ENCODE results near the gene ZNF598.

ZNF598 gene

DNA sequence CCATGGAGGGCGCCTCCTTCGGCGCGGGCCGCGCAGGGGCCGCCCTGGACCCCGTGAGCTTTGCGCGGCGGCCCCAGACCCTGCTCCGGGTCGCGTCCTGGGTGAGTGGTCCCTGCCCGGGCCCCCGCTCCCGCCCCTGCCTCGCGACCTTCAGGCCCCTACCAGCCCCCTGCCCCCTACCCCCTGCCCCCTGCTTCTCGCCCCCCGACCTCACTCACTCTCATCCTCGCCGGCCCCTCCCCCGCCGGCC is 19.6 kb downstream of the ZNF598 start:
- DNase-seq: no peak

DNA sequence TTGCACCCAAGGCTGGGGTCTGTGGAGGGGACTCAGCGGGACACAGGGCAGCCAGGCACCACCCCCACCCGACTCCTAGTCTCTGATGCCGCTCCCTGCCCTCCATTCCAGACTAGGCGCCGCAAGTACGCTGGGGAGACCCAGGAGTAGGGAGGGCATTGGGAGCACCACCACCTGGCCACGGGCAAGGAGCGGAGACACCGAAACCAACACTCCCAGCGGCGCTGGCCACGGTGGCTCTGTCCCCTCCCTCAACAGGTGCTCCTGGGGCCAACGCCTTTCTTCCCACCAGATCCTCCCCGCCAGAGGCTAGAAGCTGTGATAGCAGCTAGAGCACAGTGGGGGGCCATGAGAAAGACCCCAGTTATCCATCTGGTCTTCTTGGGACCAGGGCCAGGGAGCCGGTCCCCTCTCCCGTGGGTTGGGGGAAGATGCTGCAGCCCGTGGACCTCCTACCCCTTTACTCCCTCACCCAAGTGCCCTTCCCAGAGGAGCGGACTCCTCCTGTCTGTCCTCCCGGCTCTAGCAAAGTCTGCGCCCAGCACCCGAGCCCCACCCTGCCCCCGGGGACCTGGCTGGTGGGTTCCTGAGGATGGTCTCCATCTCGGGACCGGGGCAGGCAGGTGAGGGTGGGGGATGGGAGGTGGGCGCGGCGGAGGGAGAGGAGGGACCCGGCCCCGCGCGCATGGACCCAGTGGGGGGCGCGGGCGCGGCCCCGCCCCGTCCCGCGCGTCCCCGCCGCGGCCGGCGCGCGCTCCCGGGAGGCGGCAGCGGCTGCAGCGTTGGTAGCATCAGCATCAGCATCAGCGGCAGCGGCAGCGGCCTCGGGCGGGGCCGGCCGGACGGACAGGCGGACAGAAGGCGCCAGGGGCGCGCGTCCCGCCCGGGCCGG is 20.2 kb downstream of the ZNF598 start, which contains the start of gene SYNGR3:
Gene SYNGR3 (plus strand): TSS at position 762 of the 892 bp plus-strand sequence. CDS start 133 bp downstream, outside the sequence.
- DNase-seq: peak; percentile 90

DNA sequence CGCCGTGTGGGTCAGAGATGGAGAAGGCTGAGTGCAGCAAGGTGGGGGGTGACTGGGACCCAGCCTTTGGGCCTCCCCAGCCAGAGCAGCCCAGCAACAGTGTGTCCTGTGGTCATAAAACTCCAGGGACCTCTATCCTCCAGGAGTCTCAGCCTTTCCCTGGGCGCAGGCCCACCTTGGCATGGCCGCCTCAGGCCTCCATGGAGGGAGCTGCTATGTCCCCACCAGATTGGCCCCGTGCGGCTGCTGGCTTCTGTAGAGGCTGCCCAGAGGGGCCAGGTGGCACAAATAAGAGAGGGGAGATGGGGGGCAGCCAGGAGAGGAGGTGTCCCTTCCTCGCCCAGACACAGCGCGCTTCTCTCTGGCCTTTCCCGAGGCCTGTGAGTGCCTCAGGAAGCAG is 22.4 kb downstream of the ZNF598 start:
- DNase-seq: no peak

DNA sequence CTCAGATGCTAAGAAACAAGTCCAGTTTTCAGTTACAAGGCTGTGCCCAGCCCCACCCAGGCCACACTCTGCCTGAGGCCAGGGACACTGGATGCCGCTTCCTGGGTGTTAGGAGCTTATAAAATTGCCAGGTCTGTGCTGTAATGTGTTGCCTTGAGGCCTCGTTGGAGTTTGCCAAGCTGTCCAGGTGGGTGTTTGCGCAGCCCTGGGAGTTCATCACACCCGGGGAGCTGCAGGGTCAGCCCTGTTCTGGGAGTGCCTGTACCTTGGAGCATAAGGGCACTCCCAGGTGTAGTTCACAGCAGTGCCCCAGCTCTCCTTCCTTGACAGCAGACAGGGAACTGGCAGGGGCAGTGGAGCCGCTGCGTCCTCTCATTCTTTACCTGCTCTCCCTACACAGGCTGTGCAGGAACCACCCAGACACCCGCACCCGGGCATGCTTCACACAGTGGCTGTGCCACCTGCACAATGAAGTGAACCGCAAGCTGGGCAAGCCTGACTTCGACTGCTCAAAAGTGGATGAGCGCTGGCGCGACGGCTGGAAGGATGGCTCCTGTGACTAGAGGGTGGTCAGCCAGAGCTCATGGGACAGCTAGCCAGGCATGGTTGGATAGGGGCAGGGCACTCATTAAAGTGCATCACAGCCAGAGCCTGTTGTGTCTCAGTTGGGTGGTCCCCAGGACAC is 24.0 kb downstream of the ZNF598 start:
- DNase-seq: no peak

DNA sequence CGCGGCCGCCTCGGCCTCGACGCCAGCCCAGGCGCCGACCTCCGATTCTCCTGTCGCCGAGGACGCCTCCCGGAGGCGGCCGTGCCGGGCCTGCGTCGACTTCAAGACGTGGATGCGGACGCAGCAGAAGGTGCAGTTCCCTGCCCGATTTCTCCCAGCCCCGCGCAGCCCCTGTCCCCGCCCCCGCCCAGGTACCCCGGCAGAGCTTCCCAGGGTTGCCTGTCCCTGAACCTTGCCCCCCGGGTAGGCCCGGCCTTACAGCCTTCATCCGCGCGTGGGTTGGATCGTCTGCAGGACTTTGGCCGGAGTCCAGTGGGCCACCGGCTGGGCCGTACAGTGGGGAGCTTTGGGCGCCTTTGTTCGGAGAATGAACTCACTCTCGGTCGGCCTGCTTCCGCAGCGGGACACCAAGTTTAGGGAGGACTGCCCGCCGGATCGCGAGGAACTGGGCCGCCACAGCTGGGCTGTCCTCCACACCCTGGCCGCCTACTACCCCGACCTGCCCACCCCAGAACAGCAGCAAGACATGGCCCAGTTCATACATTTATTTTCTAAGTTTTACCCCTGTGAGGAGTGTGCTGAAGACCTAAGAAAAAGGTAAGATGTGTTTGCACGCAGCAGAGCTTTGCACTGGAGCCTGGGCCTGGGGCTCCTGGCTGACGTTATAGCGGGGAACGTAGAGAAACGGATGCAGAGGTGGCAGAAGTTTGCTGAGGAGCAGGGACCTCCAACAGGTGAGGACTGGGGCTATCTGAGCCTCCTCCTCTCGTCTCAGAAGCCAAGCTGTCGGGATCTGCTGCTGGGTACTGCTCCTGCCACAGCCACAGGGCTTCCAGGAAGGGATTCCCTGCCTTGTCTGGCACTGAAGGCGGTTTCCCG is 25.0 kb downstream of the ZNF598 start:
- peak; percentile 74 for DNase-seq

DNA sequence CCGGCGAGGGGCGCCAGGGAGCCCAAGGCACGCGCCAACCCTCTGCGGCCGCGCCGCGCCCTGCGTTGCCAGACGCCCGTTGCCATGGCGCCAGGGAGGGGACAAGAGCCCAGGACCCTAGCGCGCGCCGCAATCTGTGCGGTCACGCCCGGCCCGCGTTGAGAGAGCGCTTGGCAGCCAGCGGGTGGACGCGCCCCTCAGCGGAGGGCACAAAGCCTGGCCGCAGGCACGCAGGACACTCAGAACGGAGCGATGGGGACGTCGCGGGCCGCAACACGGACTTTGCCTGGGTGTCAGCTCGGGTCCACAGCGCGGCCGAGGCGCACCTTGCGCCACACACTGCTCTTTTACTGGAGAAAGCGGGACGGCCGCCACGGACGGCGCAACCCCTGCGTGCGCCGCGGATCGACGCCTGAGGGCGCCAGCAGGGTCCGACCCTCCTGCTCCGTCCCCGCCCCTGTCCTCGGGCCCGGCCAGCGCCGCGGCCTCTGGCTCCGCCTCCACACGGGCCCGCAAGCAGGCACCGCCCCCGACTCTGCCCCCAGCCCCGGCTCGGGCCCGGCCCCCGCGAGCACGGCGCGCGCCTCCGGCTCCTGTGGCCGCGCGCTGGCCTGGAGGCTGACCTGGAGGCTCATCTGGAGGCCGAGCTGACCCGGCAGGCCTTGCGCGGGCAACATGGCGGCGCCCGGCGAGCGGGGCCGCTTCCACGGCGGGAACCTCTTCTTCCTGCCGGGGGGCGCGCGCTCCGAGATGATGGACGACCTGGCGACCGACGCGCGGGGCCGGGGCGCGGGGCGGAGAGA is 25.9 kb downstream of the ZNF598 start, which contains the start of gene GFER:
Gene GFER (plus strand): TSS at position 650 of the 803 bp plus-strand sequence. CDS start 26 bp downstream, at position 676.
- peak; percentile 98 for DNase-seq

DNA sequence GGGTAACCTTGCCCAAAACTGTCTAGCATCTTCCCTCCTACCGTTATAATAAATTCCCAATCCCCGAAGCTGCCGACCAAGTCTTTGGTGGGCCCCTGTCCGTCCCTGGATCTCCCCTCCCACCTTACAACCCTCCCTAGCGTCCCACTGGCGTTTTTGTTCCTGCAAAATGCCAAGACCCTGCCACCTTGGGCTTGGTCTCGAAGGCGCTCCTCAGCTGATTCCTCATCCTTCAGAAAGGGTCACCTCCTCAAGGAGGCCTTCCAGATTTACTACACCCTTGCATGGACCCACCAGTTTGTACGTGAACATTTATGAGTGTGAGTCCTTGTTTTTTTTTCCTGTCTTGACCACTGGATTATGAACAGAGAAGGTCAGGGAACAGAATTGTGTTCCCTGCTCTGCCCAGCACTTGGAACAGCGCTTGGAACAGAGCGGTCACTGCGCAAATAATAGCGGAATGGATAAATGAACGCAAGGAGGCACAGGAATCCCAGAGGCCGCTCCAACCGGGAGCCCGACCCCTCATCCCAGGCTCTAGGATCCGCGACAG is 26.6 kb downstream of the ZNF598 start:
- no peak for DNase-seq

DNA sequence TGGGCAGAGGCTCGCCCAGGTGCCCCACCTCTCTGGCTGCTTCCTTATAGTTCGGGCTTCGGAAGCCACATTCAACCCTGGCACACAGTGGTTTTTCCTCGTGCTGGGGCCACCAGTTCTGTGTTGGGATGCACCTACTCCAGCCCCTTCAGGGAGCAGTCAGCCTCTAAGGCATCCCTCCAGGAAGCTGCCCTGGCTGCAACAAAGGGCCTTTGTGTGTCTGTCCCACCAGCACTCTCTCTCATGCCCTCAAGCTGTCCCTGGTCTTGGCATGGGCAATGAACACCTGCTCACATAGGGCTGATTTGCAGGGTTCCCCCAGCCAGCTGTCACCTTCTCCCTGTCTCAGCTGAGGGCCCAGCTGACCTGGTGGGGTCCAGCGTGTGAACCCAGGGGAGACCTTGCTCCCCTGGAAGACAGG is 27.6 kb downstream of the ZNF598 start:
- DNase-seq: peak; percentile 91

DNA sequence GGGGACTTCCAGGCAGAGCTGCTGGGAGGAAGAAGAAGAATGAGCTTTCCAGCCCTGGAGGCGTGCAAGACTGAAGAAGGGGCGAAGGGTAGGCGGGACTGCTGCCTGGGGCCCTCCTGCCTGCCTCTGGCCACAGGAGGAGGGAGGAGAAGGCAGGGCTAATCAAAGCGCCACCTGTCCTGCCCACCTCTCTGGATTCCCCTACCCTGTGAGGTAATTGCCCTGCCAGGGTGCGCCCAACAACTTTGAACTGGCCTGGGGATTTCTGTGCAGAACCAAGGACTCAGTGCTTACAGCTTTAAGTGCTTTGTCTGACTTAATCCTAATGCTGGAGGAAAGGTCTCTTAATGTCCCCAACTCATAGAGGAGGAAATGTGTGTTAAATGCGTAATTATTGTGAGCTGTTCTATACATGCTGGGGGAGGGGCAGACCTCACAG is 28.2 kb downstream of the ZNF598 start, which contains the start of gene NOXO1:
Gene NOXO1 (minus strand): TSS at position 72 of the 439 bp plus-strand sequence. CDS start 290 bp downstream, outside the sequence.
- peak; percentile 80 for DNase-seq

DNA sequence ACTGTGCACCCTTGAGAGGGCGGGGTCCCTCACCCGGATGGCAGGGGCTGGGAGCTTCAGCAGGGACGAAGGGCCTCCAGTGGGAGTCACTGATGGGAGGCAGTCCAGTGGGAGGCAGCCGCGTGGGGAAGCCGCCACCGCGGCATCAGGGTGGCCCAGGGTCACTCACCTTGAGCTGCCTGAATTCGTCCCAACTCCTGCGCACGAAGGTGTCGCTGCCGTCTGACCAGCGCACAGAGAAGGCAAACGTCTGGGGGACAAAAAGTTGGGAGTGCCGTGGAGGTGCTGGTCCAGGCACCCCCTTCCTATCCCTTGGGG is 28.9 kb downstream of the ZNF598 start:
- DNase-seq: no peak

DNA sequence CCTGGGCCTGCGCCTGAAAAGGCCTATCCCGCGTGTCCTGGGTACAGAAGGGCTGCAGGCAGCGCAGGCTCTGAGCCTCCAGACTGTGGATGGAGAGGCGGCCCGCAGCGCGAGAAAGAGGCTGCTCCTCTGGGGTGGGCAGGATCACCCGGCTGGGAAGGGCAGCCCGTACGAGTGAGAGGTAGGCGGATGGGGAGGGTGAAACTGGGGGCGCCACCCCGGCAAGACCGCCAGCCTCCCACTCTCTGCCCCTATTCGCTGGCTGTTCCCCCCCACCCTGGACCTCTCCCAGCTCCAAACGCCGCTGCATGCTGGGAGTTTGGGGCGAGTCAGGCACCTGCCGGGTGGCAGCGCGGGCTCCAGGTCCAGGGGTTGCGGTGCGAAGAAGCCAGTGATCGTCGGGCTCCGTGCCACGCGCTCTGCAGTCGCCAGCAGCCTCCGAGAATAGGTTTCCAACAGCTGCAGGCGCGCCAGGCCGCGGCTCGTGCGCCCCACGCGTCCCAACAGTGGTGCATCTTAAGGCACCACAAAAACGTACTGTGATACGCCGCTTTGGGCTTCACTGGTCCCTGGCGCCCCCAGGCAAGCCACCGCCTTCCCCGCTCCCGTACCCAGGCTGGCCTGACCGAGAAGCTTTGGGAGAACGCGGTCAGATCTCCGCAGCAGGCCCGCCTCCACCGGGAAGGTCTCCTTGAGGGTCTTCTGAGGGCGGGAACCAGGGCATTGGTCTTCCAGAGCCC is 29.4 kb downstream of the ZNF598 start:
- peak; percentile 78 for DNase-seq

DNA sequence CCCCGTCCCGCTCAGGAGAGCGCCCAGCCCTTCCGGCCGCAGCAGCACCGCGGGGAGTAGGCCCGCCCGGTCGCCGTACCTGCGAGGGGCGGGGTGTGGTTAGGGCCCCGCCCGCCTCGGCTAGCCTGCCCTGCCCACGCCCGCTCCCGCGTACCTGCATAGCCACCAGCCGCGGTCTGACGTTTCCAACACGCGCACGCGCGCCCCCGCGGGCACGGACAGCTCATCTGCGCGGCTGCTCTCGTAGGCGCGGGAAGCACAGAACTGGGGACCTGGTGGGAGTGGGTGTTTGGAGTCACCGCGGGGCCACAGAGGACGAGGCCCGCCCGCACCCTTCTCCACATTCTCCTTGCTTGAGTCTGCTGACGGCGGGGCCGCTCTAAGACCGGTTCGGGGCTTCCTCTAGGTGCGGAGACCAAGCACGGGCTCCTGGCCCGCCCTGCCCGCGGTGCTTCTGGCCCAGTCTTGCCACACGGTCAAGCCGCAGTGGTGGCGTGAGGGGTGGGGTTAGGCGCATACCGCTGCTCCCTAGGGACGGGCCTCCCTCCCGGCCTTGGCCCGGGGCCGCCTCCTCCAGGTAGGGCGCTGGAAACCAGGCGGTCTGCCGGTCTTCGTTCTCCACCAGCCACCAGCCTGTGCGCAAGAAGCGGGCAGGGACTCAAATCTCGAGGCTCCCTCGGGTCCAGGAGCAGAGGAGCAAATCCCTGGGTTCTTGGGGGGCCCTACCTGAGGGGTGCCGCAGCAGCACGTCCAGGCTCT is 30.2 kb downstream of the ZNF598 start:
- DNase-seq: peak; percentile 97

DNA sequence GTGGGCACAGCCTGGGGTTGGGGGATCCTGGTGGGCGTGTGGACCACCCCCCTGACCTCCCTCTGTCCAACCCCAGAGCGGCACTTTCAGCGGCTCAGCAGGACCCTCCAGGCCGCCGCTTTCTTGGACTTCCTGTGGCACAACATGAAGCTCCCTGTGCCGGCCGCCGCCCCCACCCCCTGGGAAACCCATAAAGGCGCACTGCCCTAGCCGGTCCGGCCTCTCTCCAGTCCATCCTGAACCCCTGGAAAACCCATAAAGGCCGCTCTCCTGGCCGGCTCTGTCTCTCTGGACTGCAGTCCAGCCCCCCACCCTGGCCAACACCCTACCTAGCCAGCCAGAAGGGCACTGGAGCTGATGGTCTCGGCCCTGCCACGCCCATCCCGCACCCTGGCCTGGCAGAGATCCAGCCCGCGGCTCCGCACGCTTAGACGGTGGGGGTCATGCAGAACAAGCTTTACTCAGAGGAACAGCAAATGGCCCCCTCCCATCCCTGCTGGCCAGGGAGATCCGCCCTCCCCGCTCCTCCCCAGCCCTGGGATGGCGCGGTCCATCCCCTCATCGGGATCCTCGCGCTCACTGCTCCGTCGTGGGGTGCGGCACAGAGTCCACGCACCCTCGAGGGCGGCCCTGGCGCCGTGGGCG is 31.0 kb downstream of the ZNF598 start:
- peak; percentile 57 for DNase-seq

DNA sequence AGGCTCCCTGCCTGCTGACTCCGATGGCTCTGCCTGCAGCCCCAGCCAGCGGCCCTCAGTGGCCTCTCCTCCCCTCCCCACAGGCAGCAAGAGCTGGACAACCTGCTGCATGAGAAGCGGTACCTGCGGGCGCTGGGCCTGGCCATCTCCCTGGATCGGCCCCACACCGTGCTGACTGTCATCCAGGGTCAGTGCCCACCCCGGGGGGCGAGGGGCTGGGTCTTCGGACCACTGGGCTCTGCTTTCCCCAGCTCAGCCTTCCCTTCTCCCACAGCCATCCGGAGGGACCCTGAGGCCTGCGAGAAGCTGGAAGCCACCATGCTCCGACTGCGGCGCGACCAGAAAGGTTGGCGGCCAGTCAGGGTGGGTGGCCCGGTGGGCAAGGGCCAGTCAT is 31.7 kb downstream of the ZNF598 start:
- DNase-seq: no peak

DNA sequence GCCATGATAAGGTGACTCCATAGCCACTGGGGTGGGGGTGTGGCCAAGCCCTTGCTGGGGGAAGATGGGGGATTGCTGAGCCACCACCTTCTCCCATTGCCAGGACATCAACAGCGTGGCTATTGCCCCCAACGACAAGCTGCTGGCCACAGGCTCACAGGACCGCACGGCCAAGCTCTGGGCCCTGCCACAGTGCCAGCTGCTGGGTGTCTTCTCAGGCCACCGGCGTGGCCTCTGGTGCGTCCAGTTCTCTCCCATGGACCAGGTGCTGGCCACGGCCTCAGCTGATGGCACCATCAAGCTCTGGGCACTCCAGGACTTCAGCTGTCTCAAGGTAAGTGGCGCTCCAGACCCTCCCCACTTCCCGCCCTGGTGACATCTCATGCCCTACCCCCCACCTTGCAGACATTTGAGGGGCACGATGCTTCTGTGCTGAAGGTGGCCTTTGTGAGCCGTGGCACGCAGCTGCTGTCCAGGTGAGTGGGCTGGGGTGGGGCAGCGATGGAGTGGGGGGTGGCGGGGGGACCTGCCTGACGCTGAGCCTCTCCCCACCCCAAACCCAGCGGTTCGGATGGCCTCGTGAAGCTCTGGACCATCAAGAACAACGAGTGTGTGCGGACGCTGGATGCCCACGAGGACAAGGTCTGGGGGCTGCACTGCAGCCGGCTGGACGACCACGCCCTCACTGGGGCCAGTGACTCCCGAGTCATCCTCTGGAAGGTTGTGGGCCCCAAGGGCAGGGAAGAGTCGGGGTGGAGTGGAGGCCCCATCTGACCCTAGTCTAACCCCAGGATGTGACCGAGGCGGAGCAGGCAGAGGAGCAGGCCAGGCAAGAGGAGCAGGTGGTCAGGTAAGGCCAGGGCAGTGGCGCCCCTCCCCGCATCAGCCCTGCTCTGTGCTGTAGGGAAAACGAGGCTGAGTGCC is 32.4 kb downstream of the ZNF598 start:
- no peak for DNase-seq

DNA sequence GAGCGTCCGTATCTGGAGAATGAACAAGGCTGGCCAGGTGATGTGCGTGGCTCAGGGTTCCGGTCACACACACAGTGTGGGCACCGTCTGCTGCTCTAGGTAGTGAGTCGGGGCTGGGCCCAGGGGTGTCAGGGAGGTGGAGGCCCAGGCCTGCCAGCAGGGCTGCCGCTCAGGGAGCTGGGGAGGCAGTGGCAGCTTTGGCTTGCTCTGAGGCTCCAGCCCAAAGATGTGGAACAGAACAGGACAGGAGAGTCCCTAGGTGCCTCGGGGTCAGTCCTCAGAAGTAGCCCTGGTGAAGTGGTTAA is 33.5 kb downstream of the ZNF598 start:
- DNase-seq: no peak

DNA sequence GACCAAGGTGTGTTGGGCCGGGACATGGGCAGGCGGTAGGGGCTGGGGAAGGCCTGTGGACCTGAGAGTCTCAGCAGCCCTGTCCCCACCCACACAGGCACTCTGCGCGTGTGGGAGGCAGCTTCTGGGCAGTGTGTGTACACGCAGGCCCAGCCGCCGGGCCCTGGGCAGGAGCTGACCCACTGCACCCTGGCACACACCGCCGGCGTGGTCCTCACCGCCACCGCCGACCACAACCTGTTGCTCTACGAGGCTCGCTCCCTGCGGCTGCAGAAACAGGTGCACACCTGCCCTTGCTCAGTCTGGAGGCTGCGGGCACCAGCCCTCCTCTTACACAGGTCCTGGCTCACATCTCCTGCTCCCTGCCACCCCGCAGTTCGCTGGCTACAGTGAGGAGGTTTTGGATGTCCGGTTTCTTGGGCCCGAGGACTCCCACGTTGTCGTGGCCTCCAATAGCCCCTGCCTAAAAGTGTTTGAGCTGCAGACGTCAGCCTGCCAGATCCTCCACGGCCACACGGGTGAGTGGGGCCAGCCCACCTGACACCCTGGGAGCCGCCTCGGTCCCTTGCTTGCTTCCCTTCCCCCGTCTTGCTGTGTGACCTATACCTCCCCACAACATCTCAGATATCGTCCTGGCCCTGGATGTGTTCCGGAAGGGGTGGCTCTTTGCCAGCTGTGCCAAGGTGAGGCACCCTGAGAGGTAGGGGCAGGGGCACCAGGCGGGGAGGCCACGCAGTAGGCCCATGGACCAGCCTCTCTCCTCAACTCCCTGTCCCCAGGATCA is 34.0 kb downstream of the ZNF598 start:
- DNase-seq: no peak
